Fibroblast of mammary gland (primary cell): Measurements from ENCODE around the gene SV2C.
"Not testable (repeated sequence)": the region's sequence is repeated elsewhere in the genome, so short reads cannot be mapped to it uniquely, and the experiment has no call there.

Source experiments
- DNase-seq: peaks from one replicate; pipeline ENCODE4 v3.0.0-alpha.2; 2010; ENCODE audit warnings: low read depth
- H3K4me3 ChIP-seq: 2 replicates; pipeline ENCODE4 v1.5.1; 2011; ENCODE audit warnings: low read depth, mild to moderate bottlenecking, low read length, moderate library complexity; ENCODE audit not compliant: control insufficient read depth
- TF ChIP-seq, protein P1 (sequence below): conservative IDR thresholded peaks from 2 replicates; pipeline ENCODE4 v1.5.1; 2011; ENCODE audit warnings: low read depth, low read length, inconsistent platforms; ENCODE audit not compliant: control insufficient read depth, insufficient read depth

The SV2C gene

GRCh38 chr5:76365561-76365960 lies 282.4 kb downstream of the SV2C start:
- no peak overlapping the region for H3K4me3 ChIP-seq
- no peak for DNase-seq
- TF ChIP-seq, protein P1, sequence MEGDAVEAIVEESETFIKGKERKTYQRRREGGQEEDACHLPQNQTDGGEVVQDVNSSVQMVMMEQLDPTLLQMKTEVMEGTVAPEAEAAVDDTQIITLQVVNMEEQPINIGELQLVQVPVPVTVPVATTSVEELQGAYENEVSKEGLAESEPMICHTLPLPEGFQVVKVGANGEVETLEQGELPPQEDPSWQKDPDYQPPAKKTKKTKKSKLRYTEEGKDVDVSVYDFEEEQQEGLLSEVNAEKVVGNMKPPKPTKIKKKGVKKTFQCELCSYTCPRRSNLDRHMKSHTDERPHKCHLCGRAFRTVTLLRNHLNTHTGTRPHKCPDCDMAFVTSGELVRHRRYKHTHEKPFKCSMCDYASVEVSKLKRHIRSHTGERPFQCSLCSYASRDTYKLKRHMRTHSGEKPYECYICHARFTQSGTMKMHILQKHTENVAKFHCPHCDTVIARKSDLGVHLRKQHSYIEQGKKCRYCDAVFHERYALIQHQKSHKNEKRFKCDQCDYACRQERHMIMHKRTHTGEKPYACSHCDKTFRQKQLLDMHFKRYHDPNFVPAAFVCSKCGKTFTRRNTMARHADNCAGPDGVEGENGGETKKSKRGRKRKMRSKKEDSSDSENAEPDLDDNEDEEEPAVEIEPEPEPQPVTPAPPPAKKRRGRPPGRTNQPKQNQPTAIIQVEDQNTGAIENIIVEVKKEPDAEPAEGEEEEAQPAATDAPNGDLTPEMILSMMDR, result no peak

GRCh38 chr5:76366596-76366995 lies 283.4 kb downstream of the SV2C start:
- no peak for DNase-seq
- TF ChIP-seq, protein P1, result no peak
- H3K4me3 ChIP-seq, result no peak overlapping the region

- TF ChIP-seq, protein P1, result no peak
- peak; percentile 24 for DNase-seq
- no peak overlapping the region for H3K4me3 ChIP-seq
Measured at GRCh38 chr5:76367623-76368371, 284.6 kb downstream of the SV2C start.

DNA sequence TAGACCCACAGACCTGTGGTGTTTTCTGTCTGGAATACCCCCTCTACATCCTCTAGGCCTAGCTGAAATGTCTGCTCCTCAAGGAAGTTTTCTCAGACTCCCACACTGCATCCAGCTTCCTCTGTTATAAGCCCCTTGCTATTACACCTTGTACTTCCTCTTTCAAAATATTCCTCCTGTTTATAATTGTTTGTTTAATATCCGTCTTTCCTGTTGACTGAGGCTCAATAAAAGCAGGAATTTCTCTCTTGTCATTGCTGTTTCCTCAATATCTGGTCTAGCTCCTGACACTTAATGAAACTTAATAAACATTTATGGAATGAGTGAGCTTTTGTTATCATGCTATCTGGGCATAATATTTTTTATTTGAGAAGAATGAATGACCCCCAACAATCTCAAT lies 285.8 kb downstream of the SV2C start:
- DNase-seq, result no peak
- no peak overlapping the region for H3K4me3 ChIP-seq
- TF ChIP-seq, protein P1, result no peak

GRCh38 chr5:76369668-76370067 lies 286.5 kb downstream of the SV2C start:
- not testable (repeated sequence) for DNase-seq, H3K4me3 ChIP-seq

- no peak overlapping the region for H3K4me3 ChIP-seq
- peak; percentile 26 for DNase-seq
Measured at GRCh38 chr5:76371960-76372322, 288.8 kb downstream of the SV2C start.

DNA sequence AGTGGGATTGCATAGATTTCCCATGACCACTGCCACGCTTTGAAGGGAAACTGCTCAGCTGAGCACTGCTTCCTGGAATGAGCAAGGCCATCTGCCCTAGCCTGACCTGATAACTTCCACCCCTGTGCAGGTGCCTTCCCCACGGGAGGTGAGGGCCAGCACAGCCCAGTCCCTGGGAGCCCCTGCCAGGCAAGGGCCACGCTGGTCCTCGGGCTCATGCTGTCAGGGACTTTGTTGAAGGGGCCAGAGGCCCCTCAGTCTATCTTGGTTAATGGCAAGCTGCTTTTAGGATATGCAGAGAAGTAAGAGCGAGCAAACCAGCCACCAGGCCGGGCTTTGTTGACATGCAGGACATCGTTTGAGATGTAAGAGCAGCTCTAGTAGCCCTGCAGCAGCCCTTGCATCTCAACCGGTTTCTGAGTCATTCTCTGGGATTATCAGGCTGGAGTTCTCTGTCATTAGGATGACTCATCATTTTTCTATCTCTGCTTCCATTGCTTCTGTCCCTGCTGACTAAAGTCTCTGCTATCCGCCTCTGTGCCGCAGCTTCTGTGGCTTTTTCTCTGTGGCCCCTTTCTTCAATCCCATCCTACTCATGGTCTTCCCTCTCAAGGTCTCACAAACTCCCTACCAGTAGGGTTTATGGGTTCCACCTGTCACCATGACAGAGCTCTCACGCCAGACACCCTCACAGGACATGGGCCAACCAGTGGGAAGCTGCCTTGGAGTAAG lies 289.3 kb downstream of the SV2C start:
- DNase-seq, result peak; percentile 91
- TF ChIP-seq, protein P1, result no peak
- H3K4me3 ChIP-seq, result no peak overlapping the region

More at GRCh38 chr5:76371960-76372322, 288.8 kb downstream of the SV2C start:
- TF ChIP-seq, protein P1, result no peak
